ELF-1 (cell line): ENCODE measurements around the gene RGS19.

Experiments
- DNase-seq: peaks from one replicate; pipeline ENCODE4 v3.0.0-alpha.2; 2016; ENCODE audit warnings: low read depth, low spot score

RGS19 gene

DNA sequence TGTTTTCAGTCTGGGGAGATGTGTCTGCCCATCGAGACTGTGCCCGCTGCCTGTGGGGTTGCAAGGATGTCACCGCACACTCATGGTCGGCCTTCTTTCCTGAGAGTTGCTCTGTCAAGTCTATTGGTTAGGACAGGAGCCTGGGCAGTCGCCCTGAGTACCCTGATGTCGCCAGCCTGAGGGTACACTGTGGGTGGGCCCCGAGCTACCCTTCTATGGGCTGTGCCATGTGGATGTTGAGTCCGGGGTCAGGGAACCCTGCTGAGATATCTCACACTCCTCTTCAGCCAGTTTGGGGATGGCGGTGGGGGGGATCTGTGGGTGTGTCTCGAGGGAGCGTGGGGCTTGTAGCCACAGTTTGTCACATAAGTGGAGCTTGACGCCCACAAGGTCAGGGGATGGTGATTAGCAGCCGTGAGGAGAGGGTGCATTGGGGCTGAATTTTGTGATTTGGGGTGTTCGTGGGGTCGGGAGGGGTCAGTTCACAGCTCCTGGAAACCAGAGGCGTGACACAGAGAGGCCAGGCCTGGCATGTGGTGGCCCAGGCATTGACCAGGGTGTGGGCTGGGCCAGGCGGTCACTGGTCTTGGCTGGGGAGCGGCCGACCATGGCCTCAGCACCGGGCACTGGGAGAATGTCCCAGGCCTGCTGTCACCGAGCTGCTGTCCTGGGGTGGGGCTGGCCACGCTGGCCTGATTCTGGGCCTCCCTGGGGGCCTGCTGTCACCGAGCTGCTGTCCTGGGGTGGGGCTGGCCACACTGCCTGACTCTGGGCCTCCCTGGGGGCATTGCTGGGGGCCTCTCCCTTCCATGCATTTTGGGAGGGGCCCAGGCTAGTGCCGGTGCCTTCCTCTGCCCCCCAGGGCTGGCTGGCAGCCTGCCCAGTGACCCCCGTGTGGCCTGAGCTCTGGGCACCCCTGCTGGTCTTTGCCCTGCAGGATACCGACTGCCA lies 29.7 kb upstream of the RGS19 start:
- DNase-seq = no peak

DNA sequence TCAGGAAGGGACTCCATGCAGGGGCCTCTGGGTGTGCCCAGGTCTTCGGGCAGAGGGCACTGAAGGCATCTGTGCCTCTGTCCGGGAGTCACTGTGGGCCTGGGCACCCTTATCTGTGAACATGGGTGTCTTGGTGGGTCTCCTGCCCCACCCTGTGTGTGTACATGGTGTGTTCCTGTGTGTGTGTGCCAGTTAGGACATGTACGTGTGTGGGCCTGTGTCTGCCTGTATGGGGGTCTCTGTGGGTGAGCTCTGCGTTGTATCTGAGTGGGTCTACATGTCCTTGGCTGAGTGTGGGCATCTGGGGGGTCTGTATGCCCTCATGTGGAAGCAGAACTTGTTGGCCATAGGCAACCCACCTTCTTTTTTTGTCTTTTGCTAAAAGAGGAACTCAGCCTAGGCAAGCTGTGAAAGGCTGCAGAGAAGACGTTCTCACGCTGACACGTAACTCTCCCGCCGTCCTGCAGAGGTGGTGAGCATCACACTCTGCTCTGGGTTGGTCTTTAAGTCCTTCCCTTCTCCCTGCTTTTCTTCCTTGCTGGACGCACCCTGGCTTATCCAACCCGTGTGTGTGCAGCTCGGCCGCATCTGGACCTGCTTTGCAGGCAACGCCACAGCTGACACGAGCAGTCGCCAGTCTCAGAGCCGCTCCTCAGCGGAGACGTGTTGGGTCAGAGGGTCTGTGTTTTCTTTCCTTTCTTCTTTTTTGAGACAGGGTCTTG lies 28.6 kb upstream of the RGS19 start:
- DNase-seq = peak; percentile 4

DNA sequence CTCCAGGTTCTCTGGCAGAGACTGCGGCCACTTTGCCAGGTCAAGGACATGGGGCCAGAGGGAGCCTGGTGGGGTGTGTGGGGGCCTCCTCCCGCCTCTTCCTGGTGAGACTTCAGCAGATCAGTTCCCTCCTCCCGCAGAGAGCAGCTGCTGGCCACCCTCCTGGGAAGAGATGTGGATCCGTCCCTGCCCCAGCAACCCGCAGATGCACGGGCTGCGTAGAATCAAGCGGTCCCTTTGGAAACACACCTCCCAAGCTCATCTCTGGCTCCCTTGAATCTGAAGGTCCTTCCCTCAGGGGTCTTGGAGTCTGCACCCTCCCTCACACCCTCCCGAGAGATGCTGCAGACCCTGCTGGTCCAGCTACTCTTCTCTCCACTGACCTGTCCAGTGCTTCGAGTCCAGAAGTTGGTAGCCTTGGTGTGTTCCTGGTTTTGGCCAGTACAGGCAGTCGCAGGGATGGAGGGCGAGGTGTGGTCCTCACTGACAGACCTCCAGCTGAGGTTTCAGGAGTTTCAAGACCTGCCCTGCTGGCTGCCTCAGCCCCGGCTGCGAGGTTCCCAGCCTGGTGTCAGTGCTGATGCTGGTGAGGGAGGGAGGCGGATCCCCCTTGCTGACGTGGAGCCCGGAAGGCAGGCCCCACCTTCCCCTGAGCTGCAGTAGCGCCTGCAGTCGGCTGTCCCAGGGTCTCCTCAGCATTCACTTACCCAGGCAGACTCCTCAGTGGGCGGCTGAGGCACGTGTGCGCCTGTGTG lies 27.8 kb upstream of the RGS19 start, which contains the start of gene NPBWR2:
TSS of gene NPBWR2 (minus strand) at position 585 of the 755 bp plus-strand sequence. CDS start 734 bp downstream, outside the sequence.
- DNase-seq = peak; percentile 59

DNA sequence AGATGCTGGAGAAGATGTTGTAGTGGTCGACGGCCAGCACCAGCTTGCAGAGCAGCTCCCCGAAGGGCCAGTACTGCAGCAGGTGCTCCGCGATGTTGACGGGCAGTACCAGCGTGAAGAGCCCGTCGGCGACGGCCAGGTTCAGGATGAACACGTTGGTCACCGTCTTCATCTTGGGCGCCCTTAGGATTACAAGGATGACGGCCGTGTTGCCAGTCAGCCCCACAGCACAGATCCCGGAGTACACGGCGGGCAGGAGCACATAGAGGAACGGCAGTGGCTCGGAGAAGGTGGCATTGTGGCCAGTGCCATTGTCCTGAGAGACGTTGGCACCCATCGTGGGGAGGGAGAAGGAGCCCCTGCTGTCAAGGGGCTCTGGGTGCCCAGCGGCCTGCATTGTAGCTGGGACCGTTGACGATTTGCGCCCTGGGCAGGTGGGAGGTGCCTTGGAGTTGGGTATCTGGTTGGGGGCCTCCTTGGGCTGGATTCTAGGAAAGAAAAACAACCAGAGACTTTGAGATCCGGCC lies 27.2 kb upstream of the RGS19 start:
- peak; percentile 1 for DNase-seq

DNA sequence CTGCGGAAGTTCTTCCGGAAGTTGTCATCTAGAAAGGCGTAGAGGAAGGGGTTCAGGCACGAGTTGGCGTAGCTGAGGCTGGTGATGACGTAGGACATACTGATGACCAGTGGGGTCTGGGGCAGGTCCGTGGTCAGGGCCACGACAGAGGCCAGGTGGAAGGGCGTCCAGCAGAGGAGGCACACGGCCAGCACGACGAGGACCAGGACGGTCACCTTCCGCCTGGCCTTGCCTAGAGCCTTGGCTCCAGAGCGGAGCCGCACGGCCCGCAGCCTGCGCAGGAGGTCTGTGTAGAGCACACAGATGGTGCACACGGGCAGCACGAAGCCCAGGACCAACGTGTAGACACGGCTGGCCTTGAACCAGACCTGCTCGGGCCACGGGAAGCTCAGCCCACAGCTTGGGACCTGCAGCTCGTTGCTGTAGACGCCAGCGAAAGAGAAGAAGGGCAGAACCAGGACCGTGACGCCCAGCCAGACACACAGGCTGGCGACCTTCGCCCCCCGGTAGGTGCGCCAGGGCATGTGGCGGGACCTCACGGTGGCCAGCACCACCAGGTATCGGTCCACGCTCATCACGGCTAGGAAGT lies 26.6 kb upstream of the RGS19 start:
- DNase-seq = peak; percentile 1

DNA sequence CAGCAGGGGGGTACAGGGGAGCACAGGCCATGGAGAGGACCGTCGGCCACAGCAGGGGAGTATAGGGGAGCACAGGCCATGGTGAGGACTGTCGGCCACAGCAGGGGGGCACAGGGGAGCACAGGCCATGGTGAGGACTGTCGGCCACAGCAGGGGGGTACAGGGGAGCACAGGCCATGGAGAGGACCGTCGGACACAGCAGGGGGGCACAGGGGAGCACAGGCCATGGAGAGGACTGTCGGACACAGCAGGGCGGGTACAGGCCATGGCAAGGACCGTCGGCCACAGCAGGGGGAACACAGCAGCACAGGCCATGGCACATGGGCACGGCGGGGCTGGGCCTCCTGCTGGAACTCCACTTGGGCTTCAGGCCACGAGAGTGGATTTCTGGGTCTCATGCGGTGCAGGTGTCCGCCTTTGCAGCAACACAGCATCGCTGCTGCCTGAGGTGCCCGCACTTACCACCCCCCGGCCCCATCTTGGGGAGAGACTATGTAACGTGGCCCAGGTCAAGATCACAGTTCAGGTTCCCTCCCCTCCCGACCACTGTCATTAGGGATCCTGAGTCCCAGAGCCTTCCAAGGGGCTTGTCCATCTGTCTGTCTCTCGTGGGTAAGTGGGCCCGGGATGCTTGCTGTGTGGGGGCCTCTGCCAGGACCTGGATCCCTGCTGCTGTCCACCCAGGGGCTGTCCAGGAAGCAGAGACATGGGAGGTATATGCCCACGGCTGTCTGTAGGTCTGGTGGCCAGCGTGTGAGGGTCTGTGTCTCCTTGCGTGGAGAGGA lies 25.5 kb upstream of the RGS19 start:
- DNase-seq = no peak

DNA sequence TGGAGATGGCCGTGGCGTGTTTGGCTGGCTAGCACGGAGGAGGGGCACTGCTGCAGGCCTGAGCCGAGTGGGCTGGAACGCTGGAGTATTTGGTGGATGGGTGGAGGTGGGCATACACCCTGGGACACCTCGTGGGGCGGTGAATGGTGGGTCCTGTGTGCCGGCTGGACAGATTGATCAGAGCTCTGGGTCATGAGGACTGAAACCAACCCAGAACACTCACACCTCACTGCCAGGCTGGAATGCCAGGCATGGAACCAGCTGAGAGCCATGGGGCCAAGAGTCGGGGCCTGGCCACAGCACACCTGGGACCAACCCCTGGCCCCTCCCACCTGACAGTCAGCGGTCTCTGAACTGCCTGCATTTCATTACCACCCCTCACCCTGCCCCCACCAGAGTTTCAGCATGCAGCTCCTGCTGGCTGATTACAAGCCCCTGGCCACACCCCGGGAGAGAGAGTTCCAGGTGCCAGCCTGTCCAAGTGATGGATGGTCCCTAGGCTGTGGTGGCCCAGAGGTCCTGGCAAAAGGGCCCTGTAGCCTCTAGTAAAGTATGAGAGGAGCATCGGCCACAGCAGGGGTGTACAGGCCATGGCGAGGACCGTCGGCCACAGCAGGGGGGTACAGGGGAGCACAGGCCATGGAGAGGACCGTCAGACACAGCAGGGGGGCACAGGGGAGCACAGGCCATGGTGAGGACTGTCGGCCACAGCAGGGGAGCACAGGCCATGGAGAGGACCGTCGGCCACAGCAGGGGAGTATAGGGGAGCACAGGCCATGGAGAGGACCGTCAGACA lies 24.8 kb upstream of the RGS19 start:
- peak; percentile 49 for DNase-seq

DNA sequence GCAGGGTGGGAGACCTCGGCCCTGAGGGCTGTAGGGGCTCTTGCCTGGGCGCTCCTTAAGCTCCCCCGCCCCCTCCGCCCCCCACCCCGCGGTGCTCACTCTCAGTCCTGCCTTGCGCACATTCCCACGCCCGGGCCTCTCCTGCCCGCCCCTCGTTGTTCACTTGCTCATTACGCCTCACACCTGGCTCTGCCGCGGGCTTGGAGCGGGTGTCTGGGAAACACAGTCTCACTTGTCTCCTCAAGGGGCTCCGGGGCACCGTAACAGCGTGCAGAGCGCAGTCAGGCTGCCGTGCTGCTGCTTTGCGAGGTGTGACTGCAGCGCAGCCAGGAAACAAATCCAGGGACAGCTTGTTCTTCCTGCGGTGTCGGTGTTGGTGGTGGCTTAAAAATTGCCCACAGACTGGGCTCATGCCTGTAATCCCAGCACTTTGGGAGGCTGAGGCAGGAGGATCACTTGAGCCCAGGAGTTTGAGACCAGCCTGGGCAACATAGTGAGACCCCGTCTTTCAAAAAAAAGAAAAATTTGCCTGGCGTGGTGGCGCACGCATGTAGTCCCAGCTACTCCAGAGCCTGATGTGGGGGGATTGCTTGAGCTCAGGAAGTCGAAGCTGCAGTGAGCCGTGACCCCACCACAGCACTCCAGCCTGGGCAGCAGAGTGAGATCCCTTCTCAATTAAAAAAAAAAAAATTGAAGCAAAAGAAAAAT lies 23.5 kb upstream of the RGS19 start:
- peak; percentile 54 for DNase-seq

DNA sequence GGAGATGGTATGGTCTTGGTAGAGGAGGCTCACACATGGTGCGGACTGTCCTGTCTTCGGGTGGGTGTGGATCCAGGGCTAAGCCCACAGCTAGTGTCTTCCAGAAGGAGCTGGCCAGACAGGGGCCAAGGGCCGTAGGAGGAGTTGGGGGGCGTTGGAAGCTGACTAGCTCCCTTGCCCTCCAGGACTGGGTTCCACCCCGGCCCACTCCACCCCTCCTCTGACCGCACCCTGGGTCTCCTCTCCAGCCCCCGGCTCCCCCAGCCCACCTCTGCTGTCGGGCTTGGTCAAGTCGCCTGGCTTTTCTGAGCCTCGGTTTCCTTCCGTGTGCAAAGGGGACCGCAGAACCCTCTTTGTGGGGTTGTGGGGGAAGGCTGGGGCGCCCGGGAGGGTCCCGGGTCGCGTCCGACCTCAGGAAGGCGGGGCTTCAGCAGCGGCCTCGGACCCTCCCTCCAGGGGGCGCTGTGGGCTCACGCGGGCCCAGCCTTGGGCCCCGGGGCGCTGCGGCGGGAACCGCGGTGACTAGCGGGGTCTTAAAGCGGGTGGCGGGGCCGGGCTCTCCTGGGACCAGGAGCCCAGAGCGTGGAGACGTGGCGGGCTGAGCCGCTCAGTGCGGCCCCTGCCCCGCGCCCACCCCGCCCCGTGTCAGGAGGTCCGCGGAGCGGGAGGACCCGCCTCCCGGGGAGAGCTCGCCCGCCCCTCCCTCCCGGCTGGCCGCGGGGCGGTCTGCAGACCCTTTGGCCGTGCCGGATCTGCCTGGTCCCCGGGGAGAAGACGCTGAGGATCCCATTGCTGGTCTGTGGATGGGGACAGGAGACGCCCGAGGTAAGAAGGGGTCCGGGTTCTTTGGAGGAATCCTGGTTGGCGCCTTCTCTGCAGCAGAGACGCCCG lies 22.7 kb upstream of the RGS19 start:
- DNase-seq = peak; percentile 70

DNA sequence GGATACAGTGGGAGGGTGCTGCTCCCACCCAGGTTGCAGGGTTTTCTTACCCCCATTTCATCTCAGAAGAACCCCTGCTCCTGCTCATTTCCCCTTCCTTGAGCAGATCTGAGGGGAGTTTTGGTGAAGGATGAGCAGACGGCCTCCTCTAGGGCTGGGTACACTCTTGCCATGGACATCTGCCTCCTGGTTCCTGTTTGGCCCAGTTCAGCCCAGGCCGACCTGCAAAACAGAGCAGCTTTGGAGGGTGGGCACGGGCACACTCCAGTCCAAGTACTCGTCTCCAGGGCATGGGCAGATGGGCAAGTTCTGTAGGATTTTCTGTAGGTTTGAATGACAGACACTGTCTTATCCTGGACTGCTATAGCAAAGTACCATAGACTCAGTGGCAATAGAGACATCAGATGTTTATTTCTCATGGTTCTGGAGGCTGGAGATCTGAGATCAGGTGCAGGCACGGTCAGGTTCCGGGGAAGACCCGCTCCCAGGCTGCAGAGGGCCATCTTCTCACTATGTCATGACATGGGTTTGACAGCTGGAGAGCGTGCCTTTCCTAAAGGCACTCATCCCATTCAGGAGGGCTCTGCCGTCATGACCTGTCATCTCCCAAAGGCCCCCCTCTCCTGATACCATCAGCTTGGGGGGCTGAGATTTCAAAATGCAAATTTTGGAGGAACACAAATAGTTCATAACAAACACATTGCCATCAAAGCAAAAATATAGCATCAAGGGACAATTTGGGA lies 21.8 kb upstream of the RGS19 start:
- DNase-seq = no peak

DNA sequence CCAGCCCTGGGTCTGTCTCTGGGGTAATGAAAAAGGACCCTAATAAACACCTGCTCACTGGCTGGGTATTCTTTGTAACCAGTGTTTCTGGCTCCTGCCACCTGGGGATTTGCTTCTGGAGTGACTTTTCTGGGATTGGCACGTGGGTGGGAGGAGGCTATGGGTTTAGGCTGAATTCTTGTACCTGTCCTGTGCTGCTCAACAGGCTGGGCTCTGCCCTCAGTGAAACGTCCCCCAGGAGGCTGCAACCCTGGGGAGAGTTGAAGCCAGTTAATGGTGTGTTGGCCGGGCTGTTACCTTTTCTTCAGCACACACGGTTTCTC lies 21.2 kb upstream of the RGS19 start:
- DNase-seq = no peak

DNA sequence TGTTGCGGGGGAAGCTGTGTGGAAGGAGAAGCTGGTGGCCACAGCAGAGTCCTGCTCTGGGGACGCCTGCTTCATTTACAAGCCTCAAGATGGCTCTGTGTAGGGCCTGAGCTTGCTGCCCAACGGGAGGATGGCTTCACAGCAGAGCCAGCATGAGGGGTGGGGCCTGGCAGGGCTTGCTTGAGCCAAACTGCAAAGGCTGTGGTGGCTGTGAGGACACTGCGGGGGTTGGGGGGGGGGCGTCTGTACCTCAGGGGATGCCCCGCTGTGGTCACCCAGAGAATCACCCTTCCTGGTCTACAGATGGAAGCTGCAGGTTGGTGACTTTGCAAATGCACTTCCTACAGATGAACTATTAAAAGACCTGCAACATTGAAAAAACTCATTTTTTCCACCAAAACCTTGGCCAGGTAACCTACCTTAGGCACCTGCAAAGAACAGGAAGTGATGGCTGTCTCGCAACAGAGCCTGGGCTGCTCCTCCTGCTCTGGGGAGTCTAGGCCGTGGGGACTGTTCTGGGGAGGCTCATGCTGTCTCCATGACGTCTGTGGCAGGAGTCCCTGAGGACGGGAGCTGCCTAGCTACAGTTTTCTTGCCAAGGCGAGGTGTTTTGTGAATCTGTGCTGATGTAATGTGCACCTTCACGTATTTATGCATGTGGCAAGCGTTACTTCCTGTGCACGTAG lies 20.7 kb upstream of the RGS19 start:
- no peak for DNase-seq

DNA sequence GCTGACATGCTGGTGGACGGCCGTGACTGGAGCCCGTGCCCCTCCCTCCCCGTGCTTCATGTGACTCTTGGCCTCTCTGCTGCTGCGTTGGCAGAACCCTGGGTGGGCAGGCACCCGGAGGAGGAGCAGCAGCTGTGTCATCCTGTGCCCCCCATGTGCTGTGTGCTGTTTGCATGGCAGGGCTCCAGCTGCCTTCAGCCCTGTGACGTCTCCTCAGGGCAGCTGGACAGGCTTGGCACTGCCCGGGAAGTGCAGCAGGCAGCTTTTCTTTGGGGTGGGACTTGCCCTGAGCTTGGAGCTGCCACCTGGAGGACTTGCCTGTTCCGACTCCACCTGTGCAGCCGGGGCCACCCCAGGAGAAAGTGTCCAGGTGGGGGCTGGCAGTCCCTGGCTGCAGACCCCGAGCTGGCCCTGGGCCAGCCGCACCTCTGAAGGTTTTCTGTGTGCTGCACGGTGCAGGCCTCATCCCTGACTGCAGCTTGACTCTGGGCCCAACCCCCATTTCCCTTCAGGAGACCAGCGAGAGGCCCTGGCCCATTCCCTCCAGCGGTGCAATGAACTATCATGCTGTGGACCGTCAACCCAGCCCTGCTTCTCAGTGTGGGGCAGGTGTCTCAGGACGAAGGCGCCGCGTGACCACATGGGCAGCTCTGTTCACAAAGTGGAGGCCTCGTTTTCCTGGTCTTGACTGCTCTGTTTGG lies 19.9 kb upstream of the RGS19 start:
- DNase-seq = no peak

DNA sequence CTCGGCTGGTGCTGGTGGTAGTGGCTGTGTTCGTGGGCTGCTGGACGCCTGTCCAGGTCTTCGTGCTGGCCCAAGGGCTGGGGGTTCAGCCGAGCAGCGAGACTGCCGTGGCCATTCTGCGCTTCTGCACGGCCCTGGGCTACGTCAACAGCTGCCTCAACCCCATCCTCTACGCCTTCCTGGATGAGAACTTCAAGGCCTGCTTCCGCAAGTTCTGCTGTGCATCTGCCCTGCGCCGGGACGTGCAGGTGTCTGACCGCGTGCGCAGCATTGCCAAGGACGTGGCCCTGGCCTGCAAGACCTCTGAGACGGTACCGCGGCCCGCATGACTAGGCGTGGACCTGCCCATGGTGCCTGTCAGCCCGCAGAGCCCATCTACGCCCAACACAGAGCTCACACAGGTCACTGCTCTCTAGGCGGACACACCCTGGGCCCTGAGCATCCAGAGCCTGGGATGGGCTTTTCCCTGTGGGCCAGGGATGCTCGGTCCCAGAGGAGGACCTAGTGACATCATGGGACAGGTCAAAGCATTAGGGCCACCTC lies 19.2 kb upstream of the RGS19 start:
- no peak for DNase-seq

DNA sequence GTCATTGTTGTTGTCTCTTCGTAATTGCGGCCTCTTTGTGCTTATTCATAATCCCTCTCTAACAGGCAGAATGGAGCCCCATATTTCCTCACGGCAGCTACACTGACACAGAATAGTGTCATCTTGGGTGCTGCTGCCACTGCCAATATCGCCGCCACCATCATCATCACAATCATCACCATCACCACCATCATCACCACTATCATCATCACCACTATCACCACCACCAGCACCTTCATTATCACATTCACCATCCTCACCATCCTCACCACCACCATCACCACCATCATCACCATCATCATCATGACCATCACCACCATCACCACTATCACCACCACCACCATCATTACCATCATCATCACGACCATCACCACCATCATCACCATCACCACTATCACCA lies 17.2 kb upstream of the RGS19 start:
- no peak for DNase-seq

DNA sequence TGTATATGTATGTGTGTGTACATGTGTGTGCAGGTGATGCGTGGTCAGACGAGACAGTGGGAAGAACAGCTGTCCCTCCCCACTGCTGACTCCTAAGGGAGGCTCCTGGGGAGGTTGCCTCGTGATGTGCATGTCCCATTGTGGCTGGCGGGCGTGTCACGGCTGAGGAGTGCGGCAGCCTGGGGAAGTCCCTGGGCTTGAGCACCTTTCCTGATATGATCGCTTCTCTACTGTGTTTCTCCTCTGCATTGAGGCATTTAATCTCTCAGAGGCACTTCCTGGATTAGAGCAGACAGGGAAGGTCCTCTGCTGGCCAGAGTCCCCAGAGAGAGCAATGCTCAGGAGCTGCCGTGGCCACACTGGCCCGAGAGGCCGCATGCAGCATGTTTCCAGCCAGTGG lies 16.6 kb upstream of the RGS19 start:
- DNase-seq = no peak
